SKM-1 (cell line): ENCODE results near the gene POU2F3.

ENCODE experiments used
- DNase-seq: peaks from one replicate; lab custom pipeline; 2025; ENCODE audit not compliant: unreplicated experiment; lab: John Stamatoyannopoulos, UW

Gene POU2F3

GRCh38 chr11:120226242-120226641 lies 13.7 kb upstream of the POU2F3 start:
- DNase-seq = no peak

- DNase-seq = no peak
Measured at GRCh38 chr11:120226714-120227113, 13.2 kb upstream of the POU2F3 start.

GRCh38 chr11:120227228-120227852 lies 12.6 kb upstream of the POU2F3 start:
- DNase-seq = no peak

- DNase-seq = no peak
Measured at GRCh38 chr11:120228794-120229384, 11.1 kb upstream of the POU2F3 start.

- no peak for DNase-seq
Measured at GRCh38 chr11:120229451-120230424, 10.2 kb upstream of the POU2F3 start.

GRCh38 chr11:120230433-120231071 lies 9.4 kb upstream of the POU2F3 start:
- DNase-seq = no peak

GRCh38 chr11:120231963-120232362 lies 8.0 kb upstream of the POU2F3 start:
- DNase-seq = no peak

GRCh38 chr11:120233207-120233803 lies 6.6 kb upstream of the POU2F3 start:
- no peak for DNase-seq

GRCh38 chr11:120235024-120235628 lies 4.8 kb upstream of the POU2F3 start:
- DNase-seq = no peak

- no peak for DNase-seq
Measured at GRCh38 chr11:120236169-120237107, 3.5 kb upstream of the POU2F3 start.

- no peak for DNase-seq
Measured at GRCh38 chr11:120238968-120239620, 846 bp upstream of the POU2F3 start.

GRCh38 chr11:120240866-120241265 lies 926 bp downstream of the POU2F3 start:
- no peak for DNase-seq

GRCh38 chr11:120241277-120241676 lies 1.3 kb downstream of the POU2F3 start:
- no peak for DNase-seq

GRCh38 chr11:120243221-120243620 lies 3.3 kb downstream of the POU2F3 start:
- DNase-seq = no peak

GRCh38 chr11:120244476-120245365 lies 4.8 kb downstream of the POU2F3 start:
- DNase-seq = no peak

- no peak for DNase-seq
Measured at GRCh38 chr11:120245434-120245833, 5.5 kb downstream of the POU2F3 start.

- no peak for DNase-seq
Measured at GRCh38 chr11:120248551-120249278, 8.8 kb downstream of the POU2F3 start.
